H1 (cell line): ENCODE data around the gene VMP1. TPM values are rescaled to one million over a fixed set of nuclear protein-coding genes. Genes with fewer than 3 reads are reported as not detected.

Experiments used
- USF2 ChIP-seq: IDR thresholded peaks from 2 replicates; pipeline ENCODE4 v1.6.1; 2011; ENCODE audit warnings: low read length, improper control_type of control experiment
- polyA plus RNA-seq, 7 experiments: library from polyadenylated mRNA; depleted of rRNA in 3 of 7; stranded (reverse) in 5 of 7; unstranded in 2 of 7; fragments of >200 nt in 5 of 7; fragments of 200-250 nt in 2 of 7; gene quantifications; 1 replicate in 5 of 7; 2 replicates in 1 of 7; 4 replicates in 1 of 7; pipeline versions ENCODE4 v1.2.1 to v1.2.3, GENCODE V29; 2011 to 2013; ENCODE audit warnings: missing spikeins in 2 of 7, mixed read lengths in 2 of 7
- total RNA-seq: library from RNA; stranded (reverse); fragmentation: NEBNext Ultra II Directional; extraction: Animal tissue kit (Norgen Biotek cat#: 25700); gene quantifications from 2 replicates; pipeline ENCODE4 v1.2.1, GENCODE V29; 2021

Gene VMP1
- total and polyA plus RNA-seq, 2 of the 8 experiments (the other 6 are each of a cell fraction or from before 2014, with no cell fraction given): 45.0 to 92.7 TPM

GRCh38 chr17:59666235-59666634, 41.2 kb upstream of the VMP1 start (continued):
- no peak for TF ChIP-seq USF2
